WTC11 (cell line): ENCODE data around the gene ABCB10. TPM values are rescaled to one million over a fixed set of nuclear protein-coding genes. Genes with fewer than 3 reads are reported as not detected.

Experiments
- ATAC-seq: fragments of 200-7000 bp; cut with Tn5 transposase; 2 replicates; pipeline ENCODE4 v1.10.0; 2021; ENCODE audit warnings: mild to moderate bottlenecking, moderate library complexity
- CTCF ChIA-PET: fragments of 300-600 bp; sonication (Branson Sonifier 250); formaldehyde crosslinking; loops from one replicate; lab custom pipeline; 2021; ENCODE audit warnings: antibody characterized with exemption; lab: Charles Lee
- POLR2A ChIA-PET: fragments of 350-600 bp; sonication (Branson Sonifier 250); formaldehyde crosslinking; loops from one replicate; lab custom pipeline; 2021; ENCODE audit warnings: antibody characterized with exemption; lab: Charles Lee
- DNase-seq: peaks from one replicate; pipeline ENCODE4 v3.0.0; 2021; ENCODE audit warnings: low spot score
- H3K27ac Mint-ChIP-seq: 2 replicates; pipeline ENCODE4 v1.8.0; 2021; ENCODE audit warnings: mixed read lengths
- H3K27me3 Mint-ChIP-seq: 2 replicates; pipeline ENCODE4 v1.8.0; 2021; ENCODE audit warnings: low read depth, mild to moderate bottlenecking, moderate library complexity, mixed read lengths
- H3K36me3 Mint-ChIP-seq: 2 replicates; pipeline ENCODE4 v1.8.0; 2021; ENCODE audit warnings: mixed read lengths
- H3K4me1 Mint-ChIP-seq: 2 replicates; pipeline ENCODE4 v1.8.0; 2022; ENCODE audit warnings: mixed read lengths
- H3K4me3 Mint-ChIP-seq: 2 replicates; pipeline ENCODE4 v1.8.0; 2021; ENCODE audit warnings: mild to moderate bottlenecking, moderate library complexity, mixed read lengths
- H3K9me3 Mint-ChIP-seq: 2 replicates; pipeline ENCODE4 v1.8.0; 2021; ENCODE audit warnings: mixed read lengths
- FOXK1 ChIP-seq: sonication (generic); formaldehyde crosslinking; IDR thresholded peaks from 2 replicates; pipeline ENCODE4 v1.8.0; 2022; ENCODE audit warnings: mild to moderate bottlenecking, moderate library complexity, missing genetic modification reagents
- MYBL2 ChIP-seq: sonication (generic); formaldehyde crosslinking; IDR thresholded peaks from 2 replicates; pipeline ENCODE4 v1.8.1; 2023; ENCODE audit warnings: mild to moderate bottlenecking, moderate library complexity, missing genetic modification reagents
- NFATC4 ChIP-seq: fragments of 250-450 bp; sonication (Bioruptor Pico); IDR thresholded peaks from 2 replicates; pipeline ENCODE4 v1.9.0; 2021; ENCODE audit warnings: mild to moderate bottlenecking
- NFE2L1 ChIP-seq: sonication (generic); formaldehyde crosslinking; IDR thresholded peaks from 2 replicates; pipeline ENCODE4 v1.8.1; 2023; ENCODE audit warnings: missing genetic modification reagents
- NFYB ChIP-seq: sonication (generic); formaldehyde crosslinking; conservative IDR thresholded peaks from 2 replicates; pipeline ENCODE4 v1.8.0; 2022; ENCODE audit warnings: low read depth, missing genetic modification reagents
- NR2C2 ChIP-seq: sonication (generic); formaldehyde crosslinking; IDR thresholded peaks from 2 replicates; pipeline ENCODE4 v1.8.0; 2022; ENCODE audit warnings: mild to moderate bottlenecking, missing genetic modification reagents
- SMAD3 ChIP-seq: sonication (generic); formaldehyde crosslinking; IDR thresholded peaks from 2 replicates; pipeline ENCODE4 v1.8.0; 2022; ENCODE audit warnings: missing genetic modification reagents, mild to moderate bottlenecking, borderline replicate concordance
- TEAD1 ChIP-seq: sonication (generic); formaldehyde crosslinking; IDR thresholded peaks from 2 replicates; pipeline ENCODE4 v1.8.0; 2022; ENCODE audit warnings: mild to moderate bottlenecking, missing genetic modification reagents
- TEAD4 ChIP-seq: sonication (generic); formaldehyde crosslinking; IDR thresholded peaks from 2 replicates; pipeline ENCODE4 v1.8.0; 2022; ENCODE audit warnings: mild to moderate bottlenecking, missing genetic modification reagents
- TP53 ChIP-seq: sonication (generic); formaldehyde crosslinking; IDR thresholded peaks from 2 replicates; pipeline ENCODE4 v1.8.1; 2023; ENCODE audit warnings: mild to moderate bottlenecking, missing genetic modification reagents
- ZNF232 ChIP-seq: sonication (generic); formaldehyde crosslinking; IDR thresholded peaks from 2 replicates; pipeline ENCODE4 v1.8.0; 2022; ENCODE audit warnings: mild to moderate bottlenecking, missing genetic modification reagents
- ZNF396 ChIP-seq: fragments of 250-450 bp; sonication (Bioruptor Pico); IDR thresholded peaks from 2 replicates; pipeline ENCODE4 v1.8.0; 2021; ENCODE audit warnings: mild to moderate bottlenecking, moderate library complexity, borderline replicate concordance
- ZNF671 ChIP-seq: fragments of 250-450 bp; sonication (Bioruptor Pico); IDR thresholded peaks from 2 replicates; pipeline ENCODE4 v1.8.0; 2021; ENCODE audit warnings: mild to moderate bottlenecking
- total RNA-seq: library from RNA; stranded (reverse); gene quantifications from 3 replicates; pipeline ENCODE4 v1.2.3, GENCODE V29; 2021
- TF ChIP-seq, protein P1 (sequence below): sonication (generic); formaldehyde crosslinking; IDR thresholded peaks from 2 replicates; pipeline ENCODE4 v1.8.0; 2022; ENCODE audit warnings: mild to moderate bottlenecking, missing genetic modification reagents
- TF ChIP-seq, protein P2 (sequence below): fragments of 250-450 bp; sonication (Bioruptor Pico); IDR thresholded peaks from 2 replicates; pipeline ENCODE4 v1.8.0; 2021; ENCODE audit warnings: mild to moderate bottlenecking
- TF ChIP-seq, protein P3 (sequence below): sonication (generic); formaldehyde crosslinking; conservative IDR thresholded peaks from 2 replicates; pipeline ENCODE4 v1.8.1; 2023; ENCODE audit warnings: mild to moderate bottlenecking, low read depth, missing genetic modification reagents, moderate library complexity
- TF ChIP-seq, protein P4 (sequence below): sonication (generic); formaldehyde crosslinking; IDR thresholded peaks from 2 replicates; pipeline ENCODE4 v1.8.0; 2022; ENCODE audit warnings: mild to moderate bottlenecking, missing genetic modification reagents
- TF ChIP-seq, protein P5 (sequence below): fragments of 250-450 bp; sonication (Bioruptor Pico); IDR thresholded peaks from 2 replicates; pipeline ENCODE4 v1.9.0; 2021; ENCODE audit warnings: mild to moderate bottlenecking
- TF ChIP-seq, protein P6 (sequence below): fragments of 250-450 bp; sonication (Bioruptor Pico); conservative IDR thresholded peaks from 2 replicates; pipeline ENCODE4 v1.9.0; 2021; ENCODE audit warnings: mild to moderate bottlenecking

Gene ABCB10
- total RNA-seq, 1 experiment from 2014 or later = 11.0 TPM

DNA sequence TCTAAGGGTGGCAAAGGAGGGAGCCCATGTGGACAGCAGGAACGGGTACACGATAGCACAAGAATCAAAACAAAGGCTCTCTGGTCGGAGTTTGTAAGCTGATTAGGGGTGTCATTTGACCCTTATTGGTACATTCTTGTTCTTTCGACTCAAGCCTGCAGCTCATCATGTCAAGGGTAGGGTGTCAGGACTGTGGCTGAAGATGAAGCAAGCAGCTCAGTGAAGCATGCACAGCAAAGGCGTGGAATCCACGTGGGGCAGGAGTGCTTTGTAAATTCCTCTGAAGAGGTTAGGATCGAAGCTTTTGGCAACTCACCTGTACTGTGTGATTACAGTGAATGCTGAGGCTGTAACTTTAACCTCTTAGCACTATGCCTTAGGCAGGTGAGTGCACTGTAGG is 4.7 kb upstream of the ABCB10 start:
- TF ChIP-seq ZNF232 (CRISPR knock-in tag) = 0 out of 2 replicates have a peak, but pooled peaks have one; percentile 59
- TF ChIP-seq SMAD3 (CRISPR knock-in tag) = 0 out of 2 replicates have a peak, but pooled peaks have one; percentile 39
- TF ChIP-seq TEAD4 = peak; percentile 41; the same call in 1 of the 2 replicates
- TF ChIP-seq, protein P1, sequence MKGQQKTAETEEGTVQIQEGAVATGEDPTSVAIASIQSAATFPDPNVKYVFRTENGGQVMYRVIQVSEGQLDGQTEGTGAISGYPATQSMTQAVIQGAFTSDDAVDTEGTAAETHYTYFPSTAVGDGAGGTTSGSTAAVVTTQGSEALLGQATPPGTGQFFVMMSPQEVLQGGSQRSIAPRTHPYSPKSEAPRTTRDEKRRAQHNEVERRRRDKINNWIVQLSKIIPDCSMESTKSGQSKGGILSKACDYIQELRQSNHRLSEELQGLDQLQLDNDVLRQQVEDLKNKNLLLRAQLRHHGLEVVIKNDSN (CRISPR knock-in tag) = peak; percentile 39; the same call in 1 of the 2 replicates
- TF ChIP-seq, protein P2, sequence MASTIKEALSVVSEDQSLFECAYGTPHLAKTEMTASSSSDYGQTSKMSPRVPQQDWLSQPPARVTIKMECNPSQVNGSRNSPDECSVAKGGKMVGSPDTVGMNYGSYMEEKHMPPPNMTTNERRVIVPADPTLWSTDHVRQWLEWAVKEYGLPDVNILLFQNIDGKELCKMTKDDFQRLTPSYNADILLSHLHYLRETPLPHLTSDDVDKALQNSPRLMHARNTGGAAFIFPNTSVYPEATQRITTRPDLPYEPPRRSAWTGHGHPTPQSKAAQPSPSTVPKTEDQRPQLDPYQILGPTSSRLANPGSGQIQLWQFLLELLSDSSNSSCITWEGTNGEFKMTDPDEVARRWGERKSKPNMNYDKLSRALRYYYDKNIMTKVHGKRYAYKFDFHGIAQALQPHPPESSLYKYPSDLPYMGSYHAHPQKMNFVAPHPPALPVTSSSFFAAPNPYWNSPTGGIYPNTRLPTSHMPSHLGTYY (CRISPR knock-in tag) = no peak
- TF ChIP-seq, protein P3, sequence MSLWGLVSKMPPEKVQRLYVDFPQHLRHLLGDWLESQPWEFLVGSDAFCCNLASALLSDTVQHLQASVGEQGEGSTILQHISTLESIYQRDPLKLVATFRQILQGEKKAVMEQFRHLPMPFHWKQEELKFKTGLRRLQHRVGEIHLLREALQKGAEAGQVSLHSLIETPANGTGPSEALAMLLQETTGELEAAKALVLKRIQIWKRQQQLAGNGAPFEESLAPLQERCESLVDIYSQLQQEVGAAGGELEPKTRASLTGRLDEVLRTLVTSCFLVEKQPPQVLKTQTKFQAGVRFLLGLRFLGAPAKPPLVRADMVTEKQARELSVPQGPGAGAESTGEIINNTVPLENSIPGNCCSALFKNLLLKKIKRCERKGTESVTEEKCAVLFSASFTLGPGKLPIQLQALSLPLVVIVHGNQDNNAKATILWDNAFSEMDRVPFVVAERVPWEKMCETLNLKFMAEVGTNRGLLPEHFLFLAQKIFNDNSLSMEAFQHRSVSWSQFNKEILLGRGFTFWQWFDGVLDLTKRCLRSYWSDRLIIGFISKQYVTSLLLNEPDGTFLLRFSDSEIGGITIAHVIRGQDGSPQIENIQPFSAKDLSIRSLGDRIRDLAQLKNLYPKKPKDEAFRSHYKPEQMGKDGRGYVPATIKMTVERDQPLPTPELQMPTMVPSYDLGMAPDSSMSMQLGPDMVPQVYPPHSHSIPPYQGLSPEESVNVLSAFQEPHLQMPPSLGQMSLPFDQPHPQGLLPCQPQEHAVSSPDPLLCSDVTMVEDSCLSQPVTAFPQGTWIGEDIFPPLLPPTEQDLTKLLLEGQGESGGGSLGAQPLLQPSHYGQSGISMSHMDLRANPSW (CRISPR knock-in tag) = no peak
- TF ChIP-seq, protein P4, sequence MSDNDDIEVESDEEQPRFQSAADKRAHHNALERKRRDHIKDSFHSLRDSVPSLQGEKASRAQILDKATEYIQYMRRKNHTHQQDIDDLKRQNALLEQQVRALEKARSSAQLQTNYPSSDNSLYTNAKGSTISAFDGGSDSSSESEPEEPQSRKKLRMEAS = peak; percentile 87
- peak; percentile 53; the same call in 1 of the 2 replicates for TF ChIP-seq TEAD1 (CRISPR knock-in tag)
- no peak for TF ChIP-seq ZNF671 (CRISPR knock-in tag)
- TF ChIP-seq NFE2L1 (CRISPR knock-in tag) = 0 out of 2 replicates have a peak, but pooled peaks have one; percentile 35
- peak overlapping the region; percentile 85 for H3K27ac Mint-ChIP-seq
- DNase-seq (peak; percentile 26), ATAC-seq (peak; percentile 4)
- H3K9me3 Mint-ChIP-seq = no peaks in the 10 kb centered on the region
- no peaks in the 10 kb centered on the region for H3K36me3 Mint-ChIP-seq
- ChIA-PET CTCF (interaction anchor here (0.9 to 1.6 kb wide), 3 partner anchors 19 to 82 kb away, joined by 3 to 5 read pairs (median 3); partner anchors contain the start of gene NUP133), POLR2A (interaction anchor here (0.5 kb wide), 1 partner anchor 1819 kb away, joined by 3 read pairs; no protein-coding TSS in a partner anchor)
- 0 out of 2 replicates have a peak overlapping the region, but pooled peaks have one; percentile 12 for H3K4me3 Mint-ChIP-seq
- H3K27me3 Mint-ChIP-seq = peaks cover 7% of the 10 kb centered on the region; the same call in 1 of the 2 replicates
- peaks cover 26% of the 10 kb centered on the region for H3K4me1 Mint-ChIP-seq

DNA sequence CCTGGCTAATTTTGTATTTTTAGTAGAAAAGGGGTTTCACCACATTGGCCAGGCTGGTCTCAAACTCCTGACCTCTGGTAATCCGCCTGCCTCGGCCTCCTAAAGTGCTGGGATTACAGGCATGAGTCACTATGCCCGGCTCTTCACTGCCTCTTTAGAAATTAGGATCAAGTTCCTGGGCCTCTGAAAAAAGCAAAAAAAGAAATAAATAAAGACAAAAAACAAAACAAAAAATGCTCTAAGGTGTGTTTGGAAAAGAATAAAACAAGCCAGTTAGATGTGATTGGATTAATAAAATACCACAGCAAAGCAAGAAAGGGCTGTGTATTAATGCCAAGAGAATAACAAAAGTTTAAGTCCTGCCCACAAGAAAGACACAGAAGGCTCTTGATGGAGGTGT is 4.2 kb upstream of the ABCB10 start:
- ChIA-PET CTCF (interaction anchor here (0.9 to 1.6 kb wide), 3 partner anchors 20 to 81 kb away, joined by 3 to 5 read pairs (median 3); partner anchors contain the start of gene NUP133), POLR2A (interaction anchor here (0.5 kb wide), 1 partner anchor 1818 kb away, joined by 3 read pairs; no protein-coding TSS in a partner anchor)
- no peaks in the 10 kb centered on the region for H3K36me3 Mint-ChIP-seq
- peaks cover 7% of the 10 kb centered on the region; the same call in 1 of the 2 replicates for H3K27me3 Mint-ChIP-seq
- TF ChIP-seq, protein P2 (CRISPR knock-in tag) = no peak
- TF ChIP-seq NR2C2 (CRISPR knock-in tag) (no peak), FOXK1 (no peak), TP53 (CRISPR knock-in tag) (no peak)
- H3K4me1 Mint-ChIP-seq = peaks cover 27% of the 10 kb centered on the region
- peak overlapping the region; percentile 12; the same call in 1 of the 2 replicates for H3K4me3 Mint-ChIP-seq
- DNase-seq = no peak
- H3K27ac Mint-ChIP-seq = peak overlapping the region; percentile 85
- no peak for ATAC-seq
- no peaks in the 10 kb centered on the region for H3K9me3 Mint-ChIP-seq

DNA sequence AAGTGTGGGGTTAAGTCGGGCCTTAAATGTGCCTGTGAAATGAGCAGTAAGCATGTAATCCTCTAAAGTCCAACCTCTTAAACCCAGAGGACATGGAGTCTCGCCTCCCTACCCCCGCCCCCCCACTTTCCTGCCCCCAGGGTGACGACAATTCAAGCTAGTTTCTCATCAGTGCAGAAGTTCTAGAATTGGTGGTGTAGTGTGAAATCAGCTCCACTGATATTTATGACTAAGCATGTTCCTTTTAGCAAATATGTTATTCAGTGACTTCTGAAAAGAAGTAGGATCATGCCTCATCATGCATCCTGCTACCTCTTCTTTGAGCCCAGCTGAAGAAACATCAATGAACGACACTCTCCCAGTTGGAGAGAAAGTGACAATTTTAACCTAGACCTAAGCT is 2.6 kb upstream of the ABCB10 start:
- Mint-ChIP-seq H3K4me3 (no peak overlapping the region), H3K36me3 (no peaks in the 10 kb centered on the region), H3K27ac (no peak overlapping the region), H3K4me1 (peaks cover 41% of the 10 kb centered on the region), H3K9me3 (no peaks in the 10 kb centered on the region), H3K27me3 (peaks cover 7% of the 10 kb centered on the region; the same call in 1 of the 2 replicates)
- DNase-seq (no peak), ATAC-seq (no peak)
- POLR2A ChIA-PET = no interaction called here
- CTCF ChIA-PET = no interaction called here
- TF ChIP-seq, protein P5, sequence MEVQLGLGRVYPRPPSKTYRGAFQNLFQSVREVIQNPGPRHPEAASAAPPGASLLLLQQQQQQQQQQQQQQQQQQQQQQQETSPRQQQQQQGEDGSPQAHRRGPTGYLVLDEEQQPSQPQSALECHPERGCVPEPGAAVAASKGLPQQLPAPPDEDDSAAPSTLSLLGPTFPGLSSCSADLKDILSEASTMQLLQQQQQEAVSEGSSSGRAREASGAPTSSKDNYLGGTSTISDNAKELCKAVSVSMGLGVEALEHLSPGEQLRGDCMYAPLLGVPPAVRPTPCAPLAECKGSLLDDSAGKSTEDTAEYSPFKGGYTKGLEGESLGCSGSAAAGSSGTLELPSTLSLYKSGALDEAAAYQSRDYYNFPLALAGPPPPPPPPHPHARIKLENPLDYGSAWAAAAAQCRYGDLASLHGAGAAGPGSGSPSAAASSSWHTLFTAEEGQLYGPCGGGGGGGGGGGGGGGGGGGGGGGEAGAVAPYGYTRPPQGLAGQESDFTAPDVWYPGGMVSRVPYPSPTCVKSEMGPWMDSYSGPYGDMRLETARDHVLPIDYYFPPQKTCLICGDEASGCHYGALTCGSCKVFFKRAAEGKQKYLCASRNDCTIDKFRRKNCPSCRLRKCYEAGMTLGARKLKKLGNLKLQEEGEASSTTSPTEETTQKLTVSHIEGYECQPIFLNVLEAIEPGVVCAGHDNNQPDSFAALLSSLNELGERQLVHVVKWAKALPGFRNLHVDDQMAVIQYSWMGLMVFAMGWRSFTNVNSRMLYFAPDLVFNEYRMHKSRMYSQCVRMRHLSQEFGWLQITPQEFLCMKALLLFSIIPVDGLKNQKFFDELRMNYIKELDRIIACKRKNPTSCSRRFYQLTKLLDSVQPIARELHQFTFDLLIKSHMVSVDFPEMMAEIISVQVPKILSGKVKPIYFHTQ (CRISPR knock-in tag) = no peak
- TF ChIP-seq, protein P6, sequence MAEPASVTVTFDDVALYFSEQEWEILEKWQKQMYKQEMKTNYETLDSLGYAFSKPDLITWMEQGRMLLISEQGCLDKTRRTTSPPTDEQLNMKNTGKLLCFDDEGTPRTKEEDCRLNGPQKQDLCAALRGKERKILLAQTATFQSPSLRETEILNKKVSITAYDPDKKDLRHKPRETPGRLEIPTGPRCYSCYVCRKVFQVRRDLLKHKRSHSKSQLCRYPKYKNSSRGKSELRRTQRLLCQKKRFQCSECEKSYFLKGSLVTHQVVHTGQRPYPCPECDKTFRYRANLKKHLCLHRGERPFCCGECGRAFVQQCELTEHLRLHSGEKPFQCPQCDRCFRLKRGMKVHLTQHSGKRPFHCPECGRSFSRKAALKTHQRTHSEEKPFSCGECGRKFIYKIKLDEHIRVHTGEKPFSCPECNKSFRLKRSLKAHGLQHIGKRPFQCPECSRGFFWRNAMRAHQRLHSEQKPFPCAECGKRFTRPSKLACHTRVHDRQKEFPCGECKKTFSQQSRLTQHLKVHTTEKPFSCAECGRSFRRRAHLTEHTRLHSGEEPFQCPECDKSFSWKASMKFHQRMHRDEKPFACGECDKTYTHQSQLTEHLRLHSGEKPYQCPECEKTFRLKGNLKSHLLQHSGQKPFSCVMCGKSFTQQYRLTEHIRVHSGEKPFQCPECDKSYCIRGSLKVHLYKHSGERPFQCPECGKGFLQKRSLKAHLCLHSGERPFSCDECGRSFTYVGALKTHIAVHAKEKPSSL (CRISPR knock-in tag) = no peak
- no peak for TF ChIP-seq NFYB
- TF ChIP-seq MYBL2 = no peak
- TF ChIP-seq NFATC4 (CRISPR knock-in tag) = no peak
- TF ChIP-seq ZNF396 = no peak
- TF ChIP-seq TEAD4 = no peak
- no peak for TF ChIP-seq SMAD3 (CRISPR knock-in tag)
